NCI-H1092 treated with DMSO at 0.1 percent for 48 hours (cell line): ENCODE results near the gene GSTO2.

Experiments used
- DNase-seq: peaks from one replicate; lab custom pipeline; 2025; lab: John Stamatoyannopoulos, UW

GSTO2 gene

DNA sequence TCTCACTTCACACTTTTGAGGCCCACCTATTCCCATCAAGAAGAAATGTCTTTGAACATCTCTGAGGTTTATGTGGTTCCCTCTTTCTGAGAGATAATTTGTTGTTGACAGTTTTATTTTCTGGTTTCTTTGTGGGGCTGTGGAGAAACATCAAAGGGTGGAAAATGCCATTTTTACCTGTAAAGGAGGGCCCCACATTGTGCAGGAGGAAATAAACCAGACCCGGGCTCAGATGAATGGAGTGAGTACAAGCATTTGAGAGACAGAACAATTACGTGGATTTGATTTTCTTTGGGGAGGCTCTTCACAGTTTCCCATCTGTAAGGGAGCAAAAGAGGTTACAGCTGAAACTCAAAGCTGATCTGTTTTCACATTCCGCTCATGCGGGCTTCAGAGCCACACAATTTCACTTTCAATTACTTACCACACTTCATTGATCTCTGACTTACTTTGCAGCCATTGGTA is 39.5 kb downstream of the GSTO2 start:
- no peak for DNase-seq

- DNase-seq, result no peak
Observed at GRCh38 chr10:104309980-104310978, 41.3 kb downstream of the GSTO2 start.

DNA sequence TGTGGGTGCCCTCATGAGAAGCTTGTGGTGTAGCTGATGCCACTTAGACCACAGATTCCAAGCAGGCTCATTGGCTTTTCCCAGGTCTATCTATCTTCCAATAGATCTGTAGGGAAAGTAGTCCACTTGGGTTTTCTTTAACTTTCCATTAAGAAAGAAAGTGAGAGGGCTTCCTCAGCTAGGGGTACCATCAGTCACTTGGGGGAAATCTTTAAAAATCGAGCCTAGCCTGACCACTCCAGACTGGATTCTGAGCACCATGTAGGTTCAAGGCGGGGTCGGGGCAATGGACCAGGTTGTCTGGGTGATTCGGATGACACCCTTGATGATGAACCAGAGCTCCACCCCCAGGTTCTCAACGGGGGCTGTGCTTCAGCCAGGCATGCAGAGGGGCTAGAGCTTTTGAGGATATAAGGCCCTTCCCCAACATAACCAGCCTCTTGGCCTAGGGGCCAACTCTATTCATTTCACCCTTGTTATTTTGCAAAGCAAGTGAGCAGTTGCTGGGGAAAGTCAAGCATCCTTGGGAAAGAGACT is 42.3 kb downstream of the GSTO2 start:
- no peak for DNase-seq

- DNase-seq, result no peak
Observed at GRCh38 chr10:104314591-104315485, 45.9 kb downstream of the GSTO2 start.

GRCh38 chr10:104315486-104315921 is 46.5 kb downstream of the GSTO2 start:
- no peak for DNase-seq

DNA sequence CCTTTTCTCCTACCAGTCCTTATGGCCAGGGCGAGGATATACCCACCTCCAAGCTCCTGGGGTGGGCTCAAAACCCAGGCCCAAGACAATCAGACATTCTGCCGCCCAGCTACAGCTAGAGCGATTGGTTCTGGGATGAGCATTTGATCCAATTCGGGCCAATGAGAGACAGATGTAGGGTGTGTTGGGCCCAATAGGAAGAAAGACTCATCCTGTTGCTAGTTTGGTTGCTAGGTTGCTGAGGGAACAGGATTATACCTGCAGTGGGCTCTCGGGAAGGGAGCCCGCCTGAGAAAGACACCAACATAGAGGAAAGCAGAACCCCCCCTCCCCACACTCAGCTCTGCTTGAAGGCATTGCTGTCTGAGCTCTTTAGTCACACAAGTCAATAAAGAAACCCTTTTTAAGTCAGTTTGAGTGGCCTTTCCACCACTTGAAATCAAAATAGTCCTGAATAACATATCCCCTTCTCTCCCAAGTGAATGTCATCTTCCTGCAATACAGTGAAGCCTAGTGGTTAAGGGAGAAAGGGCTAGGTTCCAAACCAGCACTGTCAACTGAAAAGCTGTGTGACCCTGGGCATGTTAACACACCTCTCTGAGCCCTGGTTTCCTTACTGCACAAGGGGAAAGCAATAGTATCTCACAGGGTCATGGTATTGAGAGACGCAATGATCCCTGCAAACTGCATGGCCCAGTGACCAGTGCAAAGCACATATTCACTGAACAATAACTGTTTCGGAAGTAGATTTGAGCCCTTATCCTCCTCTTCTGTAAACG is 47.5 kb downstream of the GSTO2 start:
- no peak for DNase-seq

DNA sequence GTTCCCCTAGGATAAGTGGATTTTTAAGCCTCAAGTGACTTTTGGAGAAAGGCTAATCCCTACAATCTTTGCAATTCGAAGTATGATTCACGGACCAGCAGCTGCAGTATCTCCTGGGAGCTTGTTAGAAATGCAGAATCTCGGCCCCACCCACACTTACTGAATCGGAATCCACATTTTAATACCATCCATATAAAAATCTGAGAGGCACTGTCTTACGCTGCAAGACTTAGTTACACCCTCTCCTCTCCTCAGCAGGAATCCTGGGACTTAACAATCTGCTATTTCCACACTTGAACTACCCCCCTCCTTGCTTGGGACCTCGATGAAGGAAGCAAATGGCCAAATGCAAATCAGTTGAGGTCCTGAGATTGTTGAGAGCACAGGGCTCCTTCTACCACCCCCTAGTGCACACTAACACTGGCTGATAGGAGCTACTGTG is 48.3 kb downstream of the GSTO2 start:
- no peak for DNase-seq

- DNase-seq, result no peak
Observed at GRCh38 chr10:104317726-104318299, 48.8 kb downstream of the GSTO2 start.

DNA sequence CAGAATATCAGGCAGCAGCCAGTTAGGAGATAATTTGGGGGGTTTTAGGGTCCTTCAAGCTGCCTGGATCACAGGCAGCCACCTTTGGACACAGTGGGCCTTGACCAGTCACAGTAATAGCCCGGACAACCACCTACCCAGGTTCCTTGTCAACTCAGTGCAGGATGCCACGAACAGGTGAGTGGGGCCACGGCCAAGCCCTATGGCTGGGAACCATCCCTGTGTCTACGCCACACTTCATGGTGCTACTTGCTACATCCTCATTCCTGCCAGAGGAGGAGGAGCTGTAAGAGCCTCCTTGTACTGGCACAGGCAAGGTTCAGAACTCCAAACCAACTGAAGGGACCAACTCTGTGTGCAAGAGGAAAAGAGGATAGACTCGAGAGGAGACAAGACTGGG is 49.3 kb downstream of the GSTO2 start:
- DNase-seq, result no peak

DNA sequence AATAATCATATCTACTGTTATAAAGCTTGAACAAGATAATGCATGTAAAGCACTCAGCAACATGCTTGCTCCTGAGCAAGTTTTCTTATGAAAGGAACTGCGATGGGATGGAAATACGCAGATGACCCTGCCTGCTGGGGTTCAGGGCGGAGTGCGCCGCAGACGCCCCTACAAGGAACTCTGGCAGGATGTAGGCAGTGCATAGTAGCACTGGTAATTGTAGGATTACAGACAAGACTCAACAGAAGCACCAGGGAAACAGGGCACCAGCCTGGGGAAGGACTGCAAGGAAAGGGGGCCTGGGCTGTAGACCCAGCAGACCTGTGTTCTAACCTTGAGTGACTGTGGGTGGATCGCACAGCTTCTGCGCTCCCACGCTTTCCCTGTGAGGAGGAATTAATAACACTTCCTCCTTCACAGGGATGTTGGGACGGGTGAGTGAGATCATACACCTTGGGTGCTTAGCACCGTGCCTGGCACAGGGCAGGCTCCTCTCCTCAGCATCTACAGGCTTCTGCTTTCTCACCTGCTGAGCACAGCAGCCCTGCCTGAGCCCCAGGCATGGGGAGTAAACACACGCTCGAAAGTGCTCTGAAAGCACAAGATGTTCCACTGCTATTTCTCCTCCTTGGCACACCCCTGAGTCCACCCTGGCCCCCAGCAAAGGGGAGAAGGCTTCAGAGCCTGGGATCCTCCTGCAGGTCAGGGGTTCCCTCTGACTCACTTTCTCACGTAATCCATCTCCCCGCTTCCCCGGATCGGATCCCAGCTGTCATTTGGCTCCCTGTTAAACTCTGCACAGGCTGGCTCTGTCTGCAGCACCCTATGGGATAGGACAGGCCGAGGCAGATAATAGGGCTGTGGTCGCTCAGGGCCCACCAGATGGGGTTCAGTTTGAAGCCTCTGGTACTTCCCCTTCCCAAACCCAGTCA is 50.1 kb downstream of the GSTO2 start:
- DNase-seq, result no peak

- no peak for DNase-seq
Observed at GRCh38 chr10:104321226-104321625, 52.2 kb downstream of the GSTO2 start.

DNA sequence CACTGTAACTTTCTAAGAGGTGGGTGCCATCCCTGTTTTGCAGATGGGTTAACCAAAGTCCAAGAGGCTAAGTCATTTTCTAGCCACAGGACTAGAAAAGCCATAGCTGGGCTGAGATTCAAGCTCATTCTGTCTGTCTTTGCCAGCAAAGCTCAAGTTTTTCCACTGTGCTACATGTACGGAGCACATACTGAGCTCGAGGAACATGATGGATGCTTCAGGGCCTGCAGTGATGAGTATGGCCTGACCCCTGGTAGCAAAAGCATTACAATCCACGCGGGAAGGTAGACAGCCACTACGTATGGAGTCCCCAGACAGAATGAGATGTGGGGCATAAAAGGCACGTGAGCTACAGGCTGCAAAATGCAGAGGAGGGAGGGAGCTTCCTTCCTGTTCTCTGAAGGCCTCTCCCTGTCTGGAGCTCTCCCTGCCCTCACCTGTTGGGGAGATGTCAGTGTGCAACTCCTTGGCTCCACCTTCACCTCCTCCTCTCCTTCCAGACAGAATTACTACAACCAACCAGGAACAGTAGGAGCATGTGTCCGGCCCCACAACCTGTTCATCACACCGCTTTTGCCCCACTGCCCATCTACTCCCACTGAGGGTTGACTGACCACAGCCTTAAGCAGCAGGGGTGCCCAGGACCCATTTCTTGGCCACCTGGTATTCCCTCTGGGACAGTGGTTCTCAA is 52.9 kb downstream of the GSTO2 start:
- DNase-seq, result no peak

GRCh38 chr10:104322416-104322782 is 53.4 kb downstream of the GSTO2 start:
- no peak for DNase-seq

GRCh38 chr10:104323085-104323484 is 54.1 kb downstream of the GSTO2 start:
- no peak for DNase-seq

DNA sequence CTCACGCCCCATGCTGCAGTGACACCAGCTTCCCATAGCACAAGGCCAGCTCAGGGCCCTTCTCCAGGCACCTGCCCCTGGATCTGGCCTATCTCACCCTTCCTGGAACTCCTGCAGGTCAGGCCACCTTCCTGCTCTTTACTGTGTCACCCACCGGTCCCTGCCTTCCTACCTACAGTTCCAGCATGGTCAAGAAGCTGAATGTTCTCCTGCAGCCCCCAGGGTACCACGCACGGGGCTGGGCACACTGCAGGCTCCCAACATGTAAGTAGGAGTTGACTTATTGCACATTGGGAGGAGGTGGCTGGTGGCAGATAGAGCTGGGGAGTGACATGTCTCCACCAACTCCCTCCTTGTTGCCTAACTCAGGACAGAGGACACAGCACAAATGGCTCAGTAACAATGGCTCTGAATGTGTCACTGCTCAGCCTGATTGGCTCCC is 54.8 kb downstream of the GSTO2 start:
- no peak for DNase-seq

DNA sequence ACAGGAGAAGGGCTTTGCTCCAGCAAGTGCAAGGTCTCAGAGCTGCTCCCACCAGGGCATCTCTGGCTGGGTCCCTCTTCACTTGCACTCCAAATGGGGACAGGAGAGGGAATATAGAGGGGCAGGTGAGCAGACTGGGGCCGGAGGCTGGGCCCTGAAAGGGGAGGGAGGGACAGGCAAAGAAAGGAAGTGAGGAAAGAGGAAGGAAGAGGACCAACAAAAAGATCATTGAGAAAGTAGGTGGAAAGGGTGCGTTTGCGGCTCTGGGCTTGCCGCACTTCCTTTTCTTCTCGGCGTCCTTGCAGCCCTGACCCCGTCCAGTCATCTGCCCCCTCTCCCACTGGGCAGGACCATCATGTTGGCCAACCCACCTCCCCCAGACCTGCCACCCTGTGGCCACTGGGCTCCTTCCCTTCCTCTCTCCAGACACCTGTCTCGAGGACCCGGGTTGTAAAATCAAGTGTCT is 55.3 kb downstream of the GSTO2 start:
- DNase-seq, result no peak

GRCh38 chr10:104324931-104325330 is 55.9 kb downstream of the GSTO2 start:
- DNase-seq, result no peak

- DNase-seq, result no peak
Observed at GRCh38 chr10:104325436-104326435, 56.8 kb downstream of the GSTO2 start.
